Activated CD4-positive, alpha-beta T cell treated with anti-CD3 and anti-CD28 coated beads for 24 hours (primary cell): ENCODE measurements around the gene CDK4.
A peak's percentile ranks its signal among the peaks of the same experiment; 100 is the strongest.

Experiments
- DNase-seq, 2 donors: peaks; one replicate each; pipeline ENCODE4 v3.0.0-alpha.2; 2020; ENCODE audit warnings: low read depth in 2 of 2

CDK4 gene

GRCh38 chr12:57756406-57757341, 4.6 kb upstream of the CDK4 start:
- peak; percentile 63 to 64 for DNase-seq

- DNase-seq: no peak
These were observed 3.6 kb upstream of the CDK4 start for GRCh38 chr12:57755454-57756372.

GRCh38 chr12:57755194-57755453, 3.0 kb upstream of the CDK4 start:
- no peak for DNase-seq

- DNase-seq: peak; percentile 75 to 83
These were observed 2.5 kb upstream of the CDK4 start, which contains the start of gene MARCHF9 for GRCh38 chr12:57754411-57755193. TSS of gene MARCHF9 (plus strand) at chr12:57755103. CDS start at chr12:57755529, 426 bp downstream.

GRCh38 chr12:57753756-57754337, 1.7 kb upstream of the CDK4 start:
- DNase-seq: no peak

DNA sequence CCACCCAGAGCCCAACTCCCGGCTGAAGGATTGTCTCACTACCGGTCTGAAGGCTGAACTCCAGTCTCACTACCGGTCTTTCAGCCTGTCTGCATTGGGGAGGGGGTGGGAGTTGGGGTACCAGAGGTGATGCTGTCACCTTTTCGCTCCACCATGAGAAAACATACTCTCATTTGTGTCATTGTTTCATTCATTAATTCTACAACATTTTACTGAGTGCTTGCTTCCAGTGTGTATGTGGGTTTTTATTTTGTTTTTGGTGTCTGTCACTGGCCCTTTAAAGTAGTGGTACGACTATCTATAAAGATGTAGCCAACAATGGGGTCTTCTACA, 524 bp upstream of the CDK4 start:
- DNase-seq: no peak

DNA sequence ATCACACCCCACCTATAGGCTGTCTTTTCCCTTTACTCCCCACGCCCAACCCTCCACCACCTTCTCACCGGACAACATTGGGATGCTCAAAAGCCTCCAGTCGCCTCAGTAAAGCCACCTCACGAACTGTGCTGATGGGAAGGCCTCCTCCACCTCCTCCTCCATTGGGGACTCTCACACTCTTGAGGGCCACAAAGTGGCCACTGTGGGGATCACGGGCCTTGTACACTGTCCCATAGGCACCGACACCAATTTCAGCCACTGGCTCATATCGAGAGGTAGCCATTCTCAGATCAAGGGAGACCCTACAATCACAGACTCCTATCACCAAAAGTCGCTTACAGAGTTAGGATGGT, 700 bp downstream of the CDK4 start:
- no peak for DNase-seq

GRCh38 chr12:57750561-57751431, 1.3 kb downstream of the CDK4 start:
- no peak for DNase-seq

DNA sequence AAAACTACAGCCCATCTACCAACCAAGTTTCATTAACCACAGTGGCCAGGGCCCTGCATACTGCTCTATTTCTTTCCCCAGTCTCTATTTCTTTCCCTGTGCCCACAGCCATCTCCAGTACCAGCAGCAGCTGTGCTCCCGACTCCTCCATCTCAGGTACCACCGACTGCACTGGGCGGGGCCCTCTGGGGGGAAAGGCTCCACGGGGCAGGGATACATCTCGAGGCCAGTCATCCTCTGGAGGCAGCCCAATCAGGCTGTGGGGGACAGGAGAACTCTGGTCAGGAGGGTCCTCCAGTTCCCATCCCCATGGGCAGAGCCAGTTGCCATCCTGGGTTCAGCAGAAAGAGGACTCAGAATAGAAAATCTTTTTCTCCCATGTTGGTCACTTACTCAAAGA, 3.0 kb downstream of the CDK4 start:
- no peak for DNase-seq

GRCh38 chr12:57746025-57746424, 6.1 kb downstream of the CDK4 start:
- no peak for DNase-seq

GRCh38 chr12:57745485-57745881, 6.6 kb downstream of the CDK4 start:
- DNase-seq: no peak

- peak; percentile 90 to 93 for DNase-seq
These were observed 7.2 kb downstream of the CDK4 start, which contains the start of gene TSPAN31 for GRCh38 chr12:57744777-57745484. TSS of gene TSPAN31 (plus strand) at chr12:57745039. CDS start at chr12:57745155, 116 bp downstream.

DNA sequence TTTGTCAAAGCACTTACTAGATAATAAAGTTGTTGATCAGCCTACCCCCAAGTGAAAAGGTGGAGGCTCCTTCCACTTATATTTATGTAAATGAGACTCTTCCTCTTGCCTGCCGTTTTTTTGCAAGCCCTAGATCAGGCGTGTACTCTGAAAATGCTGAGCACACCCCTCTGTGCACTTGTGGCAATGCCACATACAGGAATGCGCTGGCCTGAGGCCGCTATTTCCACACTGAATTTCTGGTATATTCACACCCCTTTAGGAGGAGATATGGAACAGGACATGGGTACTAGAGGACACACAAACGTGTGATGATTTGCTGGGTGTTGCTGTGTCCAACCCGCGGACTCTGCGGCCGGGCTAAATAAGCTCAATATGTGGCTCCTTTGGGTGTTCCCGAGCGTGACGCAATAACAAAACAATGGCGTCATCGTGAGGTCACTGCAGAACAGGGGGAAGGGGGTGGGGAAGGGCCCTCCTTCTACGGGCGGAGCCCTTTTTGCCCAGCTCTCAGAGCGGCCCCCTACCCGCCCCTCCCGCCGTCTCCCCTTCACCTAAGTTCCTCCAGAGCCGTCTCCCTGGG, 7.8 kb downstream of the CDK4 start:
- peak; percentile 58 to 59 for DNase-seq

DNA sequence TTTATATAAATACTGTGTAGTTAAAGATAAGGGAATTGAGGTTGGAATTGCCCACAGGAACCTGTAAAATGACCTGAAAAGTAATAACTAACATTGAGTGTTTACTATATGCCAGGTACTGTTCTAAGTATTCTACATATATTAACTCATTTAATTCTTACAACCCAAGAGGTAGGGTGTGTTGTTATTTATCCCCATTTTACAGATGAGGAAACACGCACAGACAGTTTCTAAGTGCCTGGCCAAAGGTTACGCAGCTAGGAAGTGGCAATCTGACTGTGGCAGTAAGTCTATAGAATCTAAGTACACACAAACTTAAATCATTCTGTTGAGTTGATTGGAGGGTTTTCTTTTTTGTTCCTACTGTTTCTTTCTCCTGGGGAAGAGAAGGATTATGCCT, 8.3 kb downstream of the CDK4 start:
- DNase-seq: no peak

DNA sequence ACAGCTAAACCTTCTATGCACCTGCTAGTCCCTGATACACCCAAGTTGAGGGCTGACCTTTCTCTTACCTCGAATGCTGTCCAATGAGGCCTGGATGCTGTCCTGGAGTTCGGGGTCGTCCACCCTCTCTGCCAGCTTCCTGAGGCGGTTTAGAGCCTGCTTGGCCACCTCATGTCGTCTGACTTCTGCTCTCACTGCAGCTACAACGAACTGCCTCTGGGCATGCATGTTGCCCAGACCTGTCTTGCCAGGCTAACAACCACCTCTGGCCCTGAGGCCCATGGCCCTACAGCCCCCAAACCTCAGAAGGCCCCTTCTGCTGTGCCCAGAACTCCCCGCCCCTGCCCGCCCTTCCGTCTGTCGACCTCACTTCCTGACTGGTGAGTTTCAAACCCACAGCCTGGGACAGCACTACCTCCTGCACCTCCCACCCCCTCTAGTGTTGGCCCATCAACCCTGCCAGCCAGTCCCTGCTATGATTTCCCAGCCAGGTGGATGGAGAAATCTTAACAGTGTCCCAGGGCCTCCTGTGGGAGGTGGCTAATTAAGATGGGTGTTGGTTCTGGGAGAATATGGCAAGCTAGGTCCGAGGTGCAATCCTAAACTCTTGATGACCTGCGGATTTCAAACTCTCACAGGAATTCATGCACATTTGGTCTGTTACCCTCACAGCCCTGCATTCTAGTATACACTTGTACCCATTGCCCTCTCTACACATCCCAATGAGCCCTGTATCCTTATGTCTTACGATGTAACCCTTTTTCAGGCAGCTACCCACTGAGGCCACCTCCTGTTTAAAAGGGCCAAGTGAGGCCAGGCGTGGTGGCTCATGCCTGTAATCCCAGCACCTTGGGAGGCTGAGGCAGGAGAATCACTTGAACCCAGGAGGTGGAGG, 10.0 kb downstream of the CDK4 start:
- peak; percentile 58 to 70 for DNase-seq

- no peak for DNase-seq
These were observed 10.7 kb downstream of the CDK4 start for GRCh38 chr12:57741413-57741789.

- peak; percentile 43 to 46 for DNase-seq
These were observed 11.3 kb downstream of the CDK4 start for GRCh38 chr12:57740656-57741412.
